Lower leg skin (tissue), 4 donors: ENCODE data around the gene PRDM16. TPM values are rescaled to one million over a fixed set of nuclear protein-coding genes. Genes with fewer than 3 reads are reported as not detected.

ENCODE experiments used
- DNase-seq, 2 donors: peaks; one replicate each; pipeline ENCODE4 v3.0.0-alpha.2; 2019; ENCODE audit warnings: low spot score in 2 of 2
- H3K4me3 ChIP-seq: fragments of 200-600 bp; sonication (generic); 2 replicates; pipeline ENCODE4 v1.5.1; 2017; ENCODE audit warnings: mild to moderate bottlenecking, low read depth; ENCODE audit not compliant: poor library complexity, severe bottlenecking
- POLR2A ChIP-seq, 2 donors: fragments of 450-650 bp; IDR thresholded peaks; one replicate each; pipeline ENCODE4 v1.6.1; 2016 to 2017; ENCODE audit warnings: antibody characterized with exemption in 2 of 2, mild to moderate bottlenecking in 1 of 2, moderate library complexity in 1 of 2
- WGBS, 2 donors: methylation state at CpG; one replicate each; pipeline ENCODE4 v1.1.5; 2018; 5-methylcytosine and 5-hydroxymethylcytosine counted together
- intact Hi-C: fragments of 100-400 bp; cut with DNase I; formaldehyde crosslinking; loops from one replicate; pipeline ENCODE4 v1.15.0; 2023; ENCODE audit warnings: low total_unique reads
- total RNA-seq, 4 donors: library from RNA; depleted of rRNA; stranded (reverse); fragments of >200 nt; gene quantifications; one replicate each; pipeline ENCODE4 v1.1.0, GENCODE V29; 2016
- TF ChIP-seq, protein P1 (sequence below), 3 donors: fragments of 450-650 bp; IDR thresholded peaks; one replicate each; pipeline ENCODE4 v1.5.1; 2016; ENCODE audit warnings: antibody characterized with exemption in 3 of 3, mild to moderate bottlenecking in 3 of 3, moderate library complexity in 2 of 3

The PRDM16 gene
- total RNA-seq, 4 donors from 2014 or later: 0.08 to 0.91 (median 0.56) TPM; not detected in 1

- peak in 1 of 2 donors; percentile 52 for DNase-seq
- TF ChIP-seq, protein P1, sequence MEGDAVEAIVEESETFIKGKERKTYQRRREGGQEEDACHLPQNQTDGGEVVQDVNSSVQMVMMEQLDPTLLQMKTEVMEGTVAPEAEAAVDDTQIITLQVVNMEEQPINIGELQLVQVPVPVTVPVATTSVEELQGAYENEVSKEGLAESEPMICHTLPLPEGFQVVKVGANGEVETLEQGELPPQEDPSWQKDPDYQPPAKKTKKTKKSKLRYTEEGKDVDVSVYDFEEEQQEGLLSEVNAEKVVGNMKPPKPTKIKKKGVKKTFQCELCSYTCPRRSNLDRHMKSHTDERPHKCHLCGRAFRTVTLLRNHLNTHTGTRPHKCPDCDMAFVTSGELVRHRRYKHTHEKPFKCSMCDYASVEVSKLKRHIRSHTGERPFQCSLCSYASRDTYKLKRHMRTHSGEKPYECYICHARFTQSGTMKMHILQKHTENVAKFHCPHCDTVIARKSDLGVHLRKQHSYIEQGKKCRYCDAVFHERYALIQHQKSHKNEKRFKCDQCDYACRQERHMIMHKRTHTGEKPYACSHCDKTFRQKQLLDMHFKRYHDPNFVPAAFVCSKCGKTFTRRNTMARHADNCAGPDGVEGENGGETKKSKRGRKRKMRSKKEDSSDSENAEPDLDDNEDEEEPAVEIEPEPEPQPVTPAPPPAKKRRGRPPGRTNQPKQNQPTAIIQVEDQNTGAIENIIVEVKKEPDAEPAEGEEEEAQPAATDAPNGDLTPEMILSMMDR (IDR thresholded peaks at IDR 0.05): no peak
- no peak for TF ChIP-seq POLR2A (IDR thresholded peaks at IDR 0.05)
- WGBS, 2 donors: 61 to 65% methylated on average over 8 to 9 of the region's 9 CpGs
- intact Hi-C loops: no loop called here
- no peak overlapping the region for H3K4me3 ChIP-seq
Observed at GRCh38 chr1:3064901-3065300, 4.1 kb upstream of the PRDM16 start.

DNA sequence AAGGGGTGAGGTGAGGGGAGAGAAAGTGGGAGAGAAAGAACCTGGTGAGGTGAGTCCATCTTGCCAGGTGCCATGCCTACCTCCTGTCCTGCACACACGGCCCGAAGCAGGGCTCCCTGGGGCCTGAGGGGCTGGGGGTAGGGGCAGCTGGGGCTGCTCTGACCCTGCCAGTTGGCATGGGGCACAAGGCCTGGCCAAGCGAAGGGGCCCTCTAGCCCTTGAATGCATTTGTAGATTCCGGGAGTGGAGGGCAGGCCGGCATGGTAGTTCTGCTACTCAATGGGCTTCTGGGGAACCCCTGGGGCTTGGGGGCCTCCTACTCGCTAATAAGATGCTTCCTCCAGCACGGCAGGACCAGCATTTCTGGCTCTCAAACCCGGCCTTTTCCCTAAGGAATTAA, 3.6 kb upstream of the PRDM16 start:
- intact Hi-C loops: no loop called here
- DNase-seq: peak in 1 of 2 donors; percentile 46
- 67 to 78% methylated on average over 6 to 8 of the region's 8 CpGs for WGBS, 2 donors
- TF ChIP-seq, protein P1 (IDR thresholded peaks at IDR 0.05): no peak
- TF ChIP-seq POLR2A (IDR thresholded peaks at IDR 0.05): no peak
- no peak overlapping the region for H3K4me3 ChIP-seq

GRCh38 chr1:3065797-3066196, 3.2 kb upstream of the PRDM16 start:
- DNase-seq: no peak
- no peak overlapping the region for H3K4me3 ChIP-seq
- TF ChIP-seq POLR2A (IDR thresholded peaks at IDR 0.05): no peak
- TF ChIP-seq, protein P1 (IDR thresholded peaks at IDR 0.05): no peak
- WGBS, 2 donors: 80 to 90% methylated on average over 5 to 7 of the region's 7 CpGs
- intact Hi-C loops: no loop called here

DNA sequence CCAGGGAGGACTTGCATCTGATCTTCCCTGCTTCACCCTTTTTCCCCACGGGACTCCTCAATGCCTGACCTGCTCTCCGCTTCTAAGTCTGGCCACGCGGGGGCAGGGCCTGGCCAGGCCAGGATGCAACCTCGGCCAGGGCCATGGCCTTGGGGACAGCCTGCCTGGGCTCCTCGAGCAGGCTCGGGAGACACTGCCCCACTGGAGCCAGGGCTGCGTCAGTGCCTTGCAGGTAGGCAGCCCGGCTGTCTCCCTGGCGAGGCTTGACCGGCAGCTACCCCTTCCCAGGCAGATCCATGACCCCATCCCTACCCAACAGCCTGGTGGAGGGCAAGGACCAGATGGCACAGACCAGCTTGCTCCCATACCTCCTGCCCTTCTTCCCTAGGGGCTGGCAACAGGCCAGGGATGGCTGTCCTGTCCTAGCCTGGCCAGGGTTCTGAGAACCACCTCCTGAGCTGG, 2.7 kb upstream of the PRDM16 start:
- intact Hi-C loops: no loop called here
- peak in 1 of 2 donors; percentile 74 for DNase-seq
- no peak for TF ChIP-seq POLR2A (IDR thresholded peaks at IDR 0.05)
- TF ChIP-seq, protein P1 (IDR thresholded peaks at IDR 0.05): no peak
- no peak overlapping the region for H3K4me3 ChIP-seq
- 65 to 67% methylated on average over 9 to 11 of the region's 11 CpGs for WGBS, 2 donors

GRCh38 chr1:3066826-3067225, 2.2 kb upstream of the PRDM16 start:
- peak in 1 of 2 donors; percentile 78 for DNase-seq
- intact Hi-C loops: no loop called here
- TF ChIP-seq, protein P1 (IDR thresholded peaks at IDR 0.05): no peak
- no peak for TF ChIP-seq POLR2A (IDR thresholded peaks at IDR 0.05)
- H3K4me3 ChIP-seq: no peak overlapping the region
- WGBS, 2 donors: 58 to 74% methylated on average over 9 to 10 of the region's 10 CpGs

GRCh38 chr1:3067301-3067670, 1.7 kb upstream of the PRDM16 start:
- intact Hi-C loops: no loop called here
- 11 to 54% methylated on average over 17 to 28 of the region's 29 CpGs for WGBS, 2 donors
- TF ChIP-seq, protein P1 (IDR thresholded peaks at IDR 0.05): no peak
- TF ChIP-seq POLR2A (IDR thresholded peaks at IDR 0.05): no peak
- H3K4me3 ChIP-seq: no peak overlapping the region
- peak in 1 of 2 donors; percentile 80 for DNase-seq
